Heart right ventricle (tissue), 16 donors: Measurements from ENCODE around the gene DPF1. TPM values are rescaled to one million over a fixed set of nuclear protein-coding genes. Genes with fewer than 3 reads are reported as not detected.

Experiments used
- ATAC-seq, 8 donors: fragments of 200-7000 bp; cut with Tn5 transposase; one replicate each; pipeline ENCODE4 v1.9.1; 2020; ENCODE audit warnings: mild to moderate bottlenecking in 8 of 8, moderate library complexity in 8 of 8, moderate number of reproducible peaks in 1 of 8
- DNase-seq, 2 donors: peaks; one replicate each; pipeline ENCODE4 v3.0.0-alpha.2; 2020
- H3K27ac ChIP-seq, 10 donors: fragments of 200-600 bp; sonication (generic) in 2 of 10; one replicate each; pipeline versions ENCODE4 v1.5.0 to v1.8.0; 2020 to 2022; ENCODE audit warnings: mild to moderate bottlenecking in 3 of 10
- H3K27me3 ChIP-seq, 7 donors: fragments of 200-600 bp; one replicate each; pipeline ENCODE4 v1.8.0; 2021 to 2022; ENCODE audit warnings: mild to moderate bottlenecking in 2 of 7
- H3K36me3 ChIP-seq, 9 donors: fragments of 200-600 bp; sonication (generic) in 1 of 9; one replicate each; pipeline versions ENCODE4 v1.5.0 to v1.8.0; 2020 to 2022; ENCODE audit warnings: mild to moderate bottlenecking in 2 of 9
- H3K4me1 ChIP-seq, 9 donors: fragments of 200-600 bp; sonication (generic) in 1 of 9; one replicate each; pipeline versions ENCODE4 v1.5.0 to v1.8.0; 2020 to 2022; ENCODE audit warnings: mild to moderate bottlenecking in 4 of 9
- H3K4me3 ChIP-seq, 10 donors: fragments of 200-600 bp; sonication (generic) in 2 of 10; one replicate each; pipeline versions ENCODE4 v1.5.0 to v1.8.0; 2020 to 2022; ENCODE audit warnings: mild to moderate bottlenecking in 7 of 10, moderate library complexity in 2 of 10
- H3K9me3 ChIP-seq, 11 donors: fragments of 200-600 bp in 10 of 11; sonication (generic) in 2 of 11; one replicate each; pipeline versions ENCODE4 v1.5.0 to v1.8.0; 2013 to 2022; ENCODE audit warnings: mild to moderate bottlenecking in 2 of 11, control low read depth in 1 of 11, moderate library complexity in 1 of 11
- CTCF ChIP-seq, 9 donors: fragments of 200-600 bp; sonication (generic) in 2 of 9; IDR thresholded peaks; one replicate each; pipeline versions ENCODE4 v1.5.0 to v1.8.0; 2021 to 2022; ENCODE audit warnings: antibody characterized with exemption in 9 of 9, mild to moderate bottlenecking in 5 of 9, moderate library complexity in 1 of 9
- WGBS, 2 donors: extraction: QIAGEN DNeasy Blood & Tissue Kit; methylation state at CpG; one replicate each; pipeline ENCODE4 v1.1.7; 2013; ENCODE audit warnings: inconsistent platforms in 1 of 2; 5-methylcytosine and 5-hydroxymethylcytosine counted together
- intact Hi-C, 10 donors: fragments of 100-400 bp; cut with DNase I; formaldehyde crosslinking; loops; one replicate each; pipeline versions ENCODE4 v1.11.1 to v1.14.2; 2022
- polyA plus RNA-seq, 2 donors: library from polyadenylated mRNA; stranded (reverse); fragments of 200-250 nt; gene quantifications; one replicate each; pipeline ENCODE4 v1.2.3, GENCODE V29; 2013
- total RNA-seq, 10 donors: library from RNA; stranded (reverse); fragmentation: NEBNext Ultra II Directional in 3 of 10; extraction: Animal tissue kit (Norgen Biotek cat#: 25700) in 3 of 10; gene quantifications; one replicate each; pipeline versions ENCODE4 v1.2.1 to v1.2.4, GENCODE V29; 2021 to 2023
- donor health status: Arrhythmogenic right ventricular cardiomyopathy.
- donor health status: ischemic (EF 13 %, LVEDD 7.1; RV severe dilation, severe dysfunction).
- donor health status: healthy with polysubstance abuse.
- donor health status: DM: no; HTN: yes; CAD: no.
- donor health status: DM: no; HTN: no; CAD: no.
- donor health status: ischemic (EF 25% LVEDD 6.9; RV normal size, moderate dysfunction).
- donor health status: ischemic (EF 25% LVEDD 5.7; RV mildly dilated, moderate dysfunction).
- donor health status: healthy.
- donor health status: DM: yes; HTN: yes; CAD: no.
- donor health status: Ischemic cardiomyopathy.
- donor health status: ischemic (EF 35%, LVEDD 5.7; RV mildly dilated, moderate dysfunction).
- donor health status: nonischemic (EF 11% LVEDD 7.7; RV severe dilation, severe dysfunction).
- donor health status: DM: yes; HTN: yes; CAD: no.
- donor health status: PGD.
- donor health status: ischemic (EF 29% LVEDD 5.4; RV normal size, mild dysfunction).
- donor health status: nonischemic (EF 23%, LVEDD 6.1; RV moderate dilation, normal function).

The DPF1 gene
- total and polyA plus RNA-seq, 12 donors, result 0.09 to 0.72 (median 0.29) TPM; not detected in 5

- H3K4me1 ChIP-seq, result no peaks in the 10 kb centered on the region
- DNase-seq, result no peak
- H3K36me3 ChIP-seq, result peaks cover 0 to 80% (median 0%) of the 10 kb centered on the region in 9 donors
- no peaks in the 10 kb centered on the region for H3K9me3 ChIP-seq
- H3K27me3 ChIP-seq, result no peaks in the 10 kb centered on the region
- intact Hi-C loops, result loop anchor here in 1 of 10 donors (10.0 kb wide), 1 partner anchor 678 kb away; the partner anchor contains the start of gene RINL
- no peak for ATAC-seq
- H3K4me3 ChIP-seq, result no peak overlapping the region
- no peak overlapping the region for H3K27ac ChIP-seq
- 91 to 97% methylated on average over 13 of the region's 13 CpGs for WGBS, 2 donors
- TF ChIP-seq CTCF (IDR thresholded peaks at IDR 0.05), result no peak
Observed at GRCh38 chr19:38196245-38196837, 27.7 kb downstream of the DPF1 start.

DNA sequence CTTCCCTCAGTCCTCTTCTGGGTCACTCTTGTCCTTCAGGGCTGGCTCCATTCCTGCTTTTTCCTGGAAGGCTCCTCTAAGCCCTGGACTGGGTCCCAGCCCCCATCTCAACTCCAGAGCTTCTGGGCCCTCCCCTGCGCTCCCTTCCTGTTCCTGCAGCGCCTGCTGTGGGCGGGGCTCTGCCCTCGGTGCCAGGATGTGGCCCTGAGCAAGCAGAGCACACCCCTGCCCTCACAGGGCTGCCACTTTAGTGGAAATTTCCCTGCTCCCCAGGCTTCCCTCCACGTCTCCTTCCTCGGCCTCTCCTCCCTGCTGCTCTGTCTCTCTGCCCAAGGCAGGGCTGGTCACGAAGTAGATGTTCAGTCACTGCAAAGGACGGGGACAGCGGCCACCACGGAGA, 28.8 kb downstream of the DPF1 start:
- WGBS, 2 donors, result 79 to 94% methylated on average over 10 of the region's 10 CpGs
- Histone ChIP-seq H3K9me3 (no peaks in the 10 kb centered on the region), H3K4me3 (no peak overlapping the region), H3K4me1 (no peaks in the 10 kb centered on the region), H3K27me3 (no peaks in the 10 kb centered on the region), H3K36me3 (peaks cover 0 to 77% (median 0%) of the 10 kb centered on the region in 9 donors), H3K27ac (no peak overlapping the region)
- DNase-seq, result no peak
- intact Hi-C loops, result loop anchor here in 1 of 10 donors (10.0 kb wide), 1 partner anchor 680 kb away; the partner anchor contains the start of gene RINL
- no peak for TF ChIP-seq CTCF (IDR thresholded peaks at IDR 0.05)
- peak in 1 of 8 donors; percentile 11 for ATAC-seq

- 90 to 98% methylated on average over 13 of the region's 13 CpGs for WGBS, 2 donors
- Histone ChIP-seq H3K36me3 (peaks cover 0 to 67% (median 0%) of the 10 kb centered on the region in 9 donors), H3K9me3 (no peaks in the 10 kb centered on the region), H3K27me3 (no peaks in the 10 kb centered on the region), H3K4me1 (peaks cover 0 to 6% (median 0%) of the 10 kb centered on the region in 9 donors), H3K4me3 (no peak overlapping the region), H3K27ac (no peak overlapping the region)
- ATAC-seq (no peak), DNase-seq (no peak)
- intact Hi-C loops, result loop anchor here in 1 of 10 donors (10.0 kb wide), 1 partner anchor 681 kb away; the partner anchor contains the start of gene RINL
- no peak for TF ChIP-seq CTCF (IDR thresholded peaks at IDR 0.05)
Observed at GRCh38 chr19:38194061-38194701, 29.8 kb downstream of the DPF1 start.

DNA sequence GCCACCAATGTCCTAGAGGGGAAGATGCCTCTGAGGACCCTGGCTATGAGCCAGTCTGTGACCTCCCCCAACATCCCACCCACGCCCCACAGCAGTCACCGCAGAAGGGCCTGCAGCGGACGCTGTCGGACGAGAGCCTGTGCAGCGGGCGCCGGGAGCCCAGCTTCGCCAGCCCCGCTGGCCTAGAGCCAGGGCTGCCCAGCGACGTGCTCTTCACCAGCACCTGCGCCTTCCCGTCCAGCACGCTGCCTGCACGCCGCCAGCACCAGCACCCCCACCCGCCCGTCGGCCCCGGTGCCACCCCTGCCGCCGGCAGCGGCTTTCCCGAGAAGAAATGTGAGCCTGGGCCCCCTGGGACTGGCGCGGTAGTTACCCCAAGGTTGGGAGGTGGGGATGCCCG, 30.6 kb downstream of the DPF1 start:
- Histone ChIP-seq H3K4me3 (no peak overlapping the region), H3K36me3 (peaks cover 0 to 60% (median 0%) of the 10 kb centered on the region in 9 donors), H3K9me3 (no peaks in the 10 kb centered on the region), H3K4me1 (peaks cover 0 to 6% (median 0%) of the 10 kb centered on the region in 9 donors), H3K27me3 (no peaks in the 10 kb centered on the region), H3K27ac (no peak overlapping the region)
- intact Hi-C loops, result loop anchor here in 1 of 10 donors (10.0 kb wide), 1 partner anchor 681 kb away; the partner anchor contains the start of gene RINL
- ATAC-seq (no peak), DNase-seq (no peak)
- TF ChIP-seq CTCF (IDR thresholded peaks at IDR 0.05), result no peak
- WGBS, 2 donors, result 93 to 94% methylated on average over 29 of the region's 29 CpGs
